Transverse colon (tissue), 4 donors: ENCODE measurements around the gene TRAK1. TPM values are rescaled to one million over a fixed set of nuclear protein-coding genes. Genes with fewer than 3 reads are reported as not detected.
A peak's percentile ranks its signal among the peaks of the same experiment; 100 is the strongest.

ENCODE experiments used
- DNase-seq: peaks from one replicate; pipeline ENCODE4 v3.0.0-alpha.2; 2019
- H3K27ac ChIP-seq, 4 donors: fragments of 200-600 bp; sonication (generic); 2 replicates each; pipeline ENCODE4 v1.5.1; 2016 to 2018; ENCODE audit warnings: inconsistent platforms in 4 of 4
- H3K27me3 ChIP-seq: fragments of 200-600 bp; sonication (generic); 2 replicates; pipeline ENCODE4 v1.5.1; 2017; ENCODE audit warnings: inconsistent platforms
- H3K36me3 ChIP-seq, 4 donors: fragments of 200-600 bp; sonication (generic); 2 replicates each; pipeline ENCODE4 v1.5.1; 2017 to 2019; ENCODE audit warnings: inconsistent platforms in 4 of 4
- H3K4me1 ChIP-seq, 4 donors: fragments of 200-600 bp; sonication (generic); 2 replicates each; pipeline ENCODE4 v1.5.1; 2017 to 2020; ENCODE audit warnings: inconsistent platforms in 4 of 4
- H3K4me3 ChIP-seq, 4 donors: fragments of 200-600 bp; sonication (generic); 1 replicate in 1 of 4; 2 replicates in 3 of 4; pipeline versions ENCODE4 v1.5.1 to v1.6.1; 2017 to 2019; ENCODE audit warnings: inconsistent platforms in 4 of 4
- H3K9me3 ChIP-seq, 2 donors: fragments of 200-600 bp; sonication (generic); 2 replicates each; pipeline ENCODE4 v1.5.1; 2017 to 2019; ENCODE audit warnings: inconsistent platforms in 2 of 2
- EP300 ChIP-seq: sonication (generic); formaldehyde crosslinking; IDR thresholded peaks from one replicate; pipeline ENCODE4 v1.6.1; 2017; ENCODE audit warnings: antibody characterized with exemption, low read depth
- POLR2A ChIP-seq: fragments of 450-650 bp; IDR thresholded peaks from one replicate; pipeline ENCODE4 v1.6.1; 2016; ENCODE audit warnings: antibody characterized with exemption, mild to moderate bottlenecking, moderate library complexity
- POLR2AphosphoS5 ChIP-seq, 3 donors: sonication (generic); formaldehyde crosslinking; IDR thresholded peaks; one replicate each; pipeline ENCODE4 v1.6.1; 2016; ENCODE audit warnings: antibody characterized with exemption in 3 of 3
- WGBS, 2 donors: methylation state at CpG; one replicate each; pipeline ENCODE4 v1.1.5; 2018; ENCODE audit warnings: low coverage in 1 of 2; 5-methylcytosine and 5-hydroxymethylcytosine counted together
- in situ Hi-C, 4 donors: fragments of 200-750 bp; cut with MboI; loops; one replicate each; pipeline versions ENCODE4 v1.15.0 to v1.15.1; 2017; ENCODE audit warnings: low sequenced_read_pairs in 3 of 4, low pct_ligation_motif_present in 1 of 4, low pct_unique_long_range_greater_than_20kb in 1 of 4
- intact Hi-C: fragments of 100-400 bp; cut with DNase I; formaldehyde crosslinking; loops from one replicate; pipeline ENCODE4 v1.15.1; 2023; ENCODE audit warnings: low total_unique reads
- total RNA-seq, 4 donors: library from RNA; depleted of rRNA; stranded (reverse); fragments of >200 nt; gene quantifications; one replicate each; pipeline ENCODE4 v1.1.0, GENCODE V29; 2016
- TF ChIP-seq, protein P1 (sequence below), 5 experiments: fragments of 200-600 bp in 3 of 5; fragments of 450-650 bp in 2 of 5; sonication (generic) in 3 of 5; IDR thresholded peaks; 1 replicate in 2 of 5; 2 replicates in 3 of 5; pipeline ENCODE4 v1.5.1; 2016 to 2017; ENCODE audit warnings: antibody characterized with exemption in 5 of 5, inconsistent platforms in 3 of 5, mild to moderate bottlenecking in 2 of 5, moderate library complexity in 1 of 5

The TRAK1 gene
- total RNA-seq, 4 donors from 2014 or later, result 91.7 to 247 (median 115) TPM

DNA sequence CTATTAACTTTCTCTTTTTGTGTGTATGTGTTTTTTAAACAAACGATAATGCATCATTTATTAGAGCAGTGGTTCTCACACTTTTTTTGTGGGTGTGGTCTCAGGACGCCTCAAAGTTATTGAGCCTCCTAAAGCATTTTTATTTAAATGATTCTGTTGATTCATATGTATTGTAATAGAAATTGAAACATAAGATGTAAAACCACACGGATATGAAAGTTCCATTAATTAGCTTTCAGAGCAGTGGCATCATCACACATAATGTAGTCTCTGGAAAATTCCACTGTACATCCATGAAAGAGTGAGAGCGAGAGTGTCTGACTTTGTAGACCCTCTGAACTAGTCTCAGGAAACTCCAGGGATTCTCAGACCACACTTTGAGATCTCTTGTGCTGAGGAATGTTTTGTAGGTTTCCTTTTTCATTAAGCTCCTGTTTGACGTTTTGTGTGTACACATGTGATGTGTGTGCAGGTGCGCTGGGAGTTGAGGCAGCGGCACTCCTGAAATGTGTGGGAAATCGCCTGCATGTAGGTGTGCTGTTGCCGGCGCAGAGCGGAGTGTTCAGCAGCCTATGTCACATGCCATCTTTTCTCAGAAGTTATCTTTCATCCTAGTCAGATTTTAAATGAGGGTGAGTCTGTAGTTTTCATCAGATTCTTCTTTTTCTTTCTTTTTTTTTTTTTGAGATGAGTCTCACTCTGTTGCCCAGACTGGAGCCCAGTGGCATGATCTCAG, 5.3 kb upstream of the TRAK1 start:
- peaks cover 19 to 41% (median 28%) of the 10 kb centered on the region in 4 donors for H3K4me1 ChIP-seq
- peaks cover 0 to 3% (median 0%) of the 10 kb centered on the region in 4 donors for H3K36me3 ChIP-seq
- 66 to 85% methylated on average over 4 to 11 of the region's 11 CpGs for WGBS, 2 donors
- no peaks in the 10 kb centered on the region for H3K27me3 ChIP-seq
- in situ Hi-C loops (no loop called here), intact Hi-C loops (no loop called here)
- TF ChIP-seq, protein P1, sequence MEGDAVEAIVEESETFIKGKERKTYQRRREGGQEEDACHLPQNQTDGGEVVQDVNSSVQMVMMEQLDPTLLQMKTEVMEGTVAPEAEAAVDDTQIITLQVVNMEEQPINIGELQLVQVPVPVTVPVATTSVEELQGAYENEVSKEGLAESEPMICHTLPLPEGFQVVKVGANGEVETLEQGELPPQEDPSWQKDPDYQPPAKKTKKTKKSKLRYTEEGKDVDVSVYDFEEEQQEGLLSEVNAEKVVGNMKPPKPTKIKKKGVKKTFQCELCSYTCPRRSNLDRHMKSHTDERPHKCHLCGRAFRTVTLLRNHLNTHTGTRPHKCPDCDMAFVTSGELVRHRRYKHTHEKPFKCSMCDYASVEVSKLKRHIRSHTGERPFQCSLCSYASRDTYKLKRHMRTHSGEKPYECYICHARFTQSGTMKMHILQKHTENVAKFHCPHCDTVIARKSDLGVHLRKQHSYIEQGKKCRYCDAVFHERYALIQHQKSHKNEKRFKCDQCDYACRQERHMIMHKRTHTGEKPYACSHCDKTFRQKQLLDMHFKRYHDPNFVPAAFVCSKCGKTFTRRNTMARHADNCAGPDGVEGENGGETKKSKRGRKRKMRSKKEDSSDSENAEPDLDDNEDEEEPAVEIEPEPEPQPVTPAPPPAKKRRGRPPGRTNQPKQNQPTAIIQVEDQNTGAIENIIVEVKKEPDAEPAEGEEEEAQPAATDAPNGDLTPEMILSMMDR (IDR thresholded peaks at IDR 0.05), result no peak
- TF ChIP-seq POLR2A, result no peak
- no peak for TF ChIP-seq POLR2AphosphoS5 (IDR thresholded peaks at IDR 0.05)
- no peak for TF ChIP-seq EP300
- no peaks in the 10 kb centered on the region for H3K9me3 ChIP-seq
- H3K27ac ChIP-seq, result no peak overlapping the region
- H3K4me3 ChIP-seq, result no peak overlapping the region
- DNase-seq, result no peak

DNA sequence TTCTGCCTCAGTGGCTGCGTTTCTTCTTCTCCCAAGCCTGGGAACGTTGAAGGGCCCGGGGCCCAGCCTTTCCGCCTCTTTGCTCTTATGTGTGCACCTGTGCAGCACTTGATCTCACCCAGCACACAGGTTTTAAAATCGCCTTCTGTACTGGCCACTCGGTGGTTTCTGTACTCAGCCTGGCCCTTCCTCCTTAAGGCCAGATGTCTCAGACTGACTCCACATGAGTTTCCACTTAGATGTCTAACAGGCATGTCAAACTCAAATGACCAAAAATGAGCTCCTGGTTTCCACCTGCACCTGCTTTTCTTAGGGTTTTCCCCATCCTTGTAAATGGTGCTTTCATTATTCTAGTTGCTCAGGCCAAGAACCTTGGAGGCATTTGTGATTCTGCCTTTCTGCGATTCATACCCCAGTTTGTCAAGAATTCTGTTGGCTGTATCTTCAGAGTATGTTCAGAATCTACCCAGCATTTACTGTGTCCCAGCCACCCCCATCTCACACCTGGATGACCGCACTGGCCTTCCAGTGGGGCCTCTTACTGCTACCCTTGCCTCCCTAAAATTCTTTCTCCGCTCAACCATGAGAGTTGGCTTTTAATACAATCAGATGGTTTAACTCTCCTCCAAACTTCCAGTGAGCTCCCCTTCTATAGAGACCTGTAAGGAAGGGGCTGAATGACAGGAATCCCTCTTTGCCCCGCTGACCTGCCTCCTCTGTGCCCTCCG, 2.2 kb upstream of the TRAK1 start:
- Histone ChIP-seq H3K4me3 (no peak overlapping the region), H3K9me3 (no peaks in the 10 kb centered on the region), H3K27ac (no peak overlapping the region), H3K36me3 (peaks cover 0 to 3% (median 0%) of the 10 kb centered on the region in 4 donors), H3K4me1 (peaks cover 4 to 31% (median 6%) of the 10 kb centered on the region in 4 donors), H3K27me3 (no peaks in the 10 kb centered on the region)
- in situ Hi-C loops, result no loop called here
- intact Hi-C loops, result no loop called here
- TF ChIP-seq EP300, result no peak
- no peak for TF ChIP-seq POLR2A
- TF ChIP-seq, protein P1 (IDR thresholded peaks at IDR 0.05), result no peak
- TF ChIP-seq POLR2AphosphoS5 (IDR thresholded peaks at IDR 0.05), result no peak
- no peak for DNase-seq
- WGBS, 2 donors, result 75 to 89% methylated on average over 4 to 11 of the region's 11 CpGs

DNA sequence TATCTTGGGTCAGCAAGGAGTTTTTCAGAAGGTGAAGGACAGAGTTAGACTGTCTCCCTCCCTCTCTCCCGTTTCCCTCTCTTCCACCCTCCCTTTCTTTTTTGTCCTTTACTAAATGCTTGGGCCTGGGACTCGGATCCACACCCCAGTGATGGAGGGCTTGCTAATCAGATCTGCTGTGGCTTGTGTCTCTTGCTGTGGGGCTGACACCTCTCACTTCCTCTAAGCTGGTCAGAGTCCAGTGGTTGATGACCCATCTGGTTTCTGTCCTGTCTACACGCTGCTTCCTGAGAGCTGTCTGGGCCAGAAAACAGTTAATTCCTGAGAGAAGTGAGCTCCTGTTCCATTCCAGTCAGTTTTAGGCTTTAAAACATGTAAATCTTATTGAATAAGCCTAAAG, 849 bp downstream of the TRAK1 start:
- in situ Hi-C loops (loop anchor here in 3 of 4 donors (5.0 to 10.0 kb wide), 2 partner anchors 197 to 200 kb away; no protein-coding TSS in a partner anchor), intact Hi-C loops (loop anchor here (5.0 kb wide), 1 partner anchor 80 kb away; no protein-coding TSS in a partner anchor)
- no peak overlapping the region for H3K4me3 ChIP-seq
- TF ChIP-seq, protein P1 (IDR thresholded peaks at IDR 0.05), result no peak
- TF ChIP-seq POLR2A, result no peak
- no peak for TF ChIP-seq POLR2AphosphoS5 (IDR thresholded peaks at IDR 0.05)
- no peak for TF ChIP-seq EP300
- 67 to 100% methylated on average over 1 to 3 of the region's 3 CpGs for WGBS, 2 donors
- peaks cover 0 to 22% (median 6%) of the 10 kb centered on the region in 4 donors for H3K4me1 ChIP-seq
- DNase-seq, result no peak
- H3K27me3 ChIP-seq, result no peaks in the 10 kb centered on the region
- peak overlapping the region; percentile 47 to 72 (median 57) for H3K27ac ChIP-seq
- H3K36me3 ChIP-seq, result peaks cover 0 to 3% (median 0%) of the 10 kb centered on the region in 4 donors
- H3K9me3 ChIP-seq, result no peaks in the 10 kb centered on the region

DNA sequence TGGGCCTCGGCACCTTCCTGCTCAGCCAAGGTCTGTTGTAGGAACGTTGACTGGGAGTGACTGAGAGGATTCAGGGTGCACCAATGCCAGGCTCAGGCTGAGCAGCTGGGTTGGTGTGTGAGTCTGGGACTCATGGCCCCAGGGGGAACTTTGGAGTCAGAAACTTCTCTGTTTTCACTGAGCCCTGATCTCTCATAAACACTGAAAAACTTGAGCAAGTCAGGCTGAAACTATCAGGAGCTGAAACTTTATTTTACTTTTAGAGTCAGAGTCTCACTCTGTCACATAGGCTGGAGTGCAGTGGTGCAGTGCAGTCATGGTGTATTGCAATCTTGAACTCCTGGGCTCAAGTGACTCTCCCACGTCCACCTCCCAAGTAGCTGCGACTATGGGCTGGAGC, 3.0 kb downstream of the TRAK1 start:
- DNase-seq, result no peak
- no peaks in the 10 kb centered on the region for H3K27me3 ChIP-seq
- H3K4me1 ChIP-seq, result peaks cover 0 to 38% (median 10%) of the 10 kb centered on the region in 4 donors
- intact Hi-C loops, result loop anchor here (5.0 kb wide), 1 partner anchor 82 kb away; no protein-coding TSS in a partner anchor
- in situ Hi-C loops, result loop anchor here in 3 of 4 donors (5.0 to 10.0 kb wide), 2 partner anchors 199 to 202 kb away; no protein-coding TSS in a partner anchor
- H3K4me3 ChIP-seq, result no peak overlapping the region
- no peaks in the 10 kb centered on the region for H3K9me3 ChIP-seq
- H3K36me3 ChIP-seq, result no peaks in the 10 kb centered on the region
- TF ChIP-seq, protein P1 (IDR thresholded peaks at IDR 0.05), result no peak
- no peak for TF ChIP-seq POLR2A
- TF ChIP-seq POLR2AphosphoS5 (IDR thresholded peaks at IDR 0.05), result no peak
- TF ChIP-seq EP300, result no peak
- H3K27ac ChIP-seq, result no peak overlapping the region
- 60 to 80% methylated on average over 1 to 4 of the region's 4 CpGs for WGBS, 2 donors
